ENCODE data around the gene LIN7B. TPM values are rescaled to one million over a fixed set of nuclear protein-coding genes. Genes with fewer than 3 reads are reported as not detected.

Gene LIN7B
- total and polyA plus RNA-seq, 2 of the 8 experiments (the other 6 are each of a cell fraction or from before 2014, with no cell fraction given), result 4.1 to 4.2 TPM

DNA sequence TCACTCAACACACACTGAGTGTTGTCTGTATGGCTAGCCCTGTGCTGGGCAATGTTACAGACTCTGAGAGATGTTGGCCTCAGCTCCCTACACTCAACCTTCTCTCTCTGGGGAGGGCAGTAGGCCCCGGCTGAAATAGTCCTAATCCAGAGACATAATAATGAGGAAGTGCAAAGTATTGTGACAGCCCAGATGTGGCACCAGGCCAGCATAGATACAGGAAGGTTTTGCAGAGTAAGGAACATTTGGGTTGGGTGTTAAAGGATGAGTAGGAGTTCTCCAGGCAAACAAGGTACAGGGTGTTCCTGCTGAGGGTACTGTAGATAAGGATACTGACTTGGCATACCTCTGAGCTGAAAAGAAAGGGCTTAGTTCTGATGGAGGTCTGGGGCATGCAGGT, 2.4 kb downstream of the LIN7B start (continued):
- TF ChIP-seq, protein P1, sequence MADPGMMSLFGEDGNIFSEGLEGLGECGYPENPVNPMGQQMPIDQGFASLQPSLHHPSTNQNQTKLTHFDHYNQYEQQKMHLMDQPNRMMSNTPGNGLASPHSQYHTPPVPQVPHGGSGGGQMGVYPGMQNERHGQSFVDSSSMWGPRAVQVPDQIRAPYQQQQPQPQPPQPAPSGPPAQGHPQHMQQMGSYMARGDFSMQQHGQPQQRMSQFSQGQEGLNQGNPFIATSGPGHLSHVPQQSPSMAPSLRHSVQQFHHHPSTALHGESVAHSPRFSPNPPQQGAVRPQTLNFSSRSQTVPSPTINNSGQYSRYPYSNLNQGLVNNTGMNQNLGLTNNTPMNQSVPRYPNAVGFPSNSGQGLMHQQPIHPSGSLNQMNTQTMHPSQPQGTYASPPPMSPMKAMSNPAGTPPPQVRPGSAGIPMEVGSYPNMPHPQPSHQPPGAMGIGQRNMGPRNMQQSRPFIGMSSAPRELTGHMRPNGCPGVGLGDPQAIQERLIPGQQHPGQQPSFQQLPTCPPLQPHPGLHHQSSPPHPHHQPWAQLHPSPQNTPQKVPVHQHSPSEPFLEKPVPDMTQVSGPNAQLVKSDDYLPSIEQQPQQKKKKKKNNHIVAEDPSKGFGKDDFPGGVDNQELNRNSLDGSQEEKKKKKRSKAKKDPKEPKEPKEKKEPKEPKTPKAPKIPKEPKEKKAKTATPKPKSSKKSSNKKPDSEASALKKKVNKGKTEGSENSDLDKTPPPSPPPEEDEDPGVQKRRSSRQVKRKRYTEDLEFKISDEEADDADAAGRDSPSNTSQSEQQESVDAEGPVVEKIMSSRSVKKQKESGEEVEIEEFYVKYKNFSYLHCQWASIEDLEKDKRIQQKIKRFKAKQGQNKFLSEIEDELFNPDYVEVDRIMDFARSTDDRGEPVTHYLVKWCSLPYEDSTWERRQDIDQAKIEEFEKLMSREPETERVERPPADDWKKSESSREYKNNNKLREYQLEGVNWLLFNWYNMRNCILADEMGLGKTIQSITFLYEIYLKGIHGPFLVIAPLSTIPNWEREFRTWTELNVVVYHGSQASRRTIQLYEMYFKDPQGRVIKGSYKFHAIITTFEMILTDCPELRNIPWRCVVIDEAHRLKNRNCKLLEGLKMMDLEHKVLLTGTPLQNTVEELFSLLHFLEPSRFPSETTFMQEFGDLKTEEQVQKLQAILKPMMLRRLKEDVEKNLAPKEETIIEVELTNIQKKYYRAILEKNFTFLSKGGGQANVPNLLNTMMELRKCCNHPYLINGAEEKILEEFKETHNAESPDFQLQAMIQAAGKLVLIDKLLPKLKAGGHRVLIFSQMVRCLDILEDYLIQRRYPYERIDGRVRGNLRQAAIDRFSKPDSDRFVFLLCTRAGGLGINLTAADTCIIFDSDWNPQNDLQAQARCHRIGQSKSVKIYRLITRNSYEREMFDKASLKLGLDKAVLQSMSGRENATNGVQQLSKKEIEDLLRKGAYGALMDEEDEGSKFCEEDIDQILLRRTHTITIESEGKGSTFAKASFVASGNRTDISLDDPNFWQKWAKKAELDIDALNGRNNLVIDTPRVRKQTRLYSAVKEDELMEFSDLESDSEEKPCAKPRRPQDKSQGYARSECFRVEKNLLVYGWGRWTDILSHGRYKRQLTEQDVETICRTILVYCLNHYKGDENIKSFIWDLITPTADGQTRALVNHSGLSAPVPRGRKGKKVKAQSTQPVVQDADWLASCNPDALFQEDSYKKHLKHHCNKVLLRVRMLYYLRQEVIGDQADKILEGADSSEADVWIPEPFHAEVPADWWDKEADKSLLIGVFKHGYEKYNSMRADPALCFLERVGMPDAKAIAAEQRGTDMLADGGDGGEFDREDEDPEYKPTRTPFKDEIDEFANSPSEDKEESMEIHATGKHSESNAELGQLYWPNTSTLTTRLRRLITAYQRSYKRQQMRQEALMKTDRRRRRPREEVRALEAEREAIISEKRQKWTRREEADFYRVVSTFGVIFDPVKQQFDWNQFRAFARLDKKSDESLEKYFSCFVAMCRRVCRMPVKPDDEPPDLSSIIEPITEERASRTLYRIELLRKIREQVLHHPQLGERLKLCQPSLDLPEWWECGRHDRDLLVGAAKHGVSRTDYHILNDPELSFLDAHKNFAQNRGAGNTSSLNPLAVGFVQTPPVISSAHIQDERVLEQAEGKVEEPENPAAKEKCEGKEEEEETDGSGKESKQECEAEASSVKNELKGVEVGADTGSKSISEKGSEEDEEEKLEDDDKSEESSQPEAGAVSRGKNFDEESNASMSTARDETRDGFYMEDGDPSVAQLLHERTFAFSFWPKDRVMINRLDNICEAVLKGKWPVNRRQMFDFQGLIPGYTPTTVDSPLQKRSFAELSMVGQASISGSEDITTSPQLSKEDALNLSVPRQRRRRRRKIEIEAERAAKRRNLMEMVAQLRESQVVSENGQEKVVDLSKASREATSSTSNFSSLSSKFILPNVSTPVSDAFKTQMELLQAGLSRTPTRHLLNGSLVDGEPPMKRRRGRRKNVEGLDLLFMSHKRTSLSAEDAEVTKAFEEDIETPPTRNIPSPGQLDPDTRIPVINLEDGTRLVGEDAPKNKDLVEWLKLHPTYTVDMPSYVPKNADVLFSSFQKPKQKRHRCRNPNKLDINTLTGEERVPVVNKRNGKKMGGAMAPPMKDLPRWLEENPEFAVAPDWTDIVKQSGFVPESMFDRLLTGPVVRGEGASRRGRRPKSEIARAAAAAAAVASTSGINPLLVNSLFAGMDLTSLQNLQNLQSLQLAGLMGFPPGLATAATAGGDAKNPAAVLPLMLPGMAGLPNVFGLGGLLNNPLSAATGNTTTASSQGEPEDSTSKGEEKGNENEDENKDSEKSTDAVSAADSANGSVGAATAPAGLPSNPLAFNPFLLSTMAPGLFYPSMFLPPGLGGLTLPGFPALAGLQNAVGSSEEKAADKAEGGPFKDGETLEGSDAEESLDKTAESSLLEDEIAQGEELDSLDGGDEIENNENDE (IDR thresholded peaks at IDR 0.05; ENCODE audit: insufficient replicate concordance, low read length), result no peak
- no peak for TF ChIP-seq EZH2 (IDR thresholded peaks at IDR 0.05; ENCODE audit: low read depth, low read length, severe bottlenecking)
- no peak for TF ChIP-seq RFX5 (IDR thresholded peaks at IDR 0.05; ENCODE audit: borderline replicate concordance, low read depth, low read length)
- TF ChIP-seq ASH2L (IDR thresholded peaks at IDR 0.05; ENCODE audit: low read length), result no peak
- TF ChIP-seq SAP30 (IDR thresholded peaks at IDR 0.05; ENCODE audit: insufficient read depth, insufficient replicate concordance, low read length), result no peak
- no peak for TF ChIP-seq EGR1 (IDR thresholded peaks at IDR 0.05; ENCODE audit: borderline replicate concordance, low read depth, low read length)
- TF ChIP-seq NRF1 (IDR thresholded peaks at IDR 0.05; ENCODE audit: low read depth, low read length), result no peak
- no peak for TF ChIP-seq KDM1A (IDR thresholded peaks at IDR 0.05; ENCODE audit: borderline replicate concordance, low read length)
- TF ChIP-seq TEAD4 (IDR thresholded peaks at IDR 0.05; ENCODE audit: low read depth, low read length), result no peak
- TF ChIP-seq, protein P2, sequence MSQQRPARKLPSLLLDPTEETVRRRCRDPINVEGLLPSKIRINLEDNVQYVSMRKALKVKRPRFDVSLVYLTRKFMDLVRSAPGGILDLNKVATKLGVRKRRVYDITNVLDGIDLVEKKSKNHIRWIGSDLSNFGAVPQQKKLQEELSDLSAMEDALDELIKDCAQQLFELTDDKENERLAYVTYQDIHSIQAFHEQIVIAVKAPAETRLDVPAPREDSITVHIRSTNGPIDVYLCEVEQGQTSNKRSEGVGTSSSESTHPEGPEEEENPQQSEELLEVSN (IDR thresholded peaks at IDR 0.05), result no peak
